Mammary epithelial cell (primary cell): ENCODE measurements around the gene MYBPC3.

Experiments used
- EZH2 ChIP-seq: IDR thresholded peaks from 2 replicates; pipeline ENCODE4 v1.6.1; 2012; ENCODE audit warnings: low read length, inconsistent platforms, borderline replicate concordance
- TF ChIP-seq, protein P1 (sequence below), 2 donors: IDR thresholded peaks in 1 of 2; conservative IDR thresholded peaks in 1 of 2; 2 replicates each; pipeline ENCODE4 v1.5.1; 2011 to 2012; ENCODE audit warnings: inconsistent platforms in 2 of 2, low read length in 2 of 2, mild to moderate bottlenecking in 2 of 2, control low read depth in 1 of 2, low read depth in 1 of 2; ENCODE audit not compliant: insufficient read depth in 1 of 2; ENCODE audit errors: extremely low read depth in 1 of 2

DNA sequence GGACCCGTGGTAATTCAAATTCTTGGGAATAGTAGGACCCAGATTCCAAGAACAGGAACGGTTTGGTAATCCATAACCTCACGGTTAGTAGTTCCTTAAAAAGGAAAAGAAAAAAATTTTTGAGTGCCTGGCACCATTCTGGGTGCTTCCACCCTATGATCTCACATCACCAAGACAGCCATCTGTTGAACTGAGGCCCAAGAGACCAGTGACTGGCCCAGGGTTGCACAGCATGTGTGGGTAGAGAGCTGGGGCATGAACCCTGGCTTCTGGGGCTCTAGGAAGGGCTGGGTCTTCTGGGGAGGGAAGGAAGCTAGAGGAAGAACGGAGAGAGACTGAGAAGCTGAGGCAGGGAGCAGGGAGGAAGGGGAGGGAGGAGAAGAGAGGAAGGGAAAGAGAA is 30.6 kb upstream of the MYBPC3 start:
- TF ChIP-seq, protein P1, sequence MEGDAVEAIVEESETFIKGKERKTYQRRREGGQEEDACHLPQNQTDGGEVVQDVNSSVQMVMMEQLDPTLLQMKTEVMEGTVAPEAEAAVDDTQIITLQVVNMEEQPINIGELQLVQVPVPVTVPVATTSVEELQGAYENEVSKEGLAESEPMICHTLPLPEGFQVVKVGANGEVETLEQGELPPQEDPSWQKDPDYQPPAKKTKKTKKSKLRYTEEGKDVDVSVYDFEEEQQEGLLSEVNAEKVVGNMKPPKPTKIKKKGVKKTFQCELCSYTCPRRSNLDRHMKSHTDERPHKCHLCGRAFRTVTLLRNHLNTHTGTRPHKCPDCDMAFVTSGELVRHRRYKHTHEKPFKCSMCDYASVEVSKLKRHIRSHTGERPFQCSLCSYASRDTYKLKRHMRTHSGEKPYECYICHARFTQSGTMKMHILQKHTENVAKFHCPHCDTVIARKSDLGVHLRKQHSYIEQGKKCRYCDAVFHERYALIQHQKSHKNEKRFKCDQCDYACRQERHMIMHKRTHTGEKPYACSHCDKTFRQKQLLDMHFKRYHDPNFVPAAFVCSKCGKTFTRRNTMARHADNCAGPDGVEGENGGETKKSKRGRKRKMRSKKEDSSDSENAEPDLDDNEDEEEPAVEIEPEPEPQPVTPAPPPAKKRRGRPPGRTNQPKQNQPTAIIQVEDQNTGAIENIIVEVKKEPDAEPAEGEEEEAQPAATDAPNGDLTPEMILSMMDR (conservative IDR thresholded peaks at IDR 0.05 in 1 of 2, IDR thresholded peaks at IDR 0.05 in 1 of 2; ENCODE audit: extremely low read depth in 1 of 2, insufficient read depth in 1 of 2, low read depth in 1 of 2, low read length in 2 of 2) = no peak
- TF ChIP-seq EZH2 = no peak
